ENCODE results near the gene C2CD3. TPM values are rescaled to one million over a fixed set of nuclear protein-coding genes. Genes with fewer than 3 reads are reported as not detected.

The C2CD3 gene
- total and polyA plus RNA-seq, 9 of the 15 experiments (the other 6 are each of a cell fraction or from before 2014, with no cell fraction given), result 4.4 to 20.2 (median 15.4) TPM

- TF ChIP-seq MAFG (tag; conservative IDR thresholded peaks at IDR 0.05), result peak; percentile 52; the same call in 1 of the 2 replicates
- peak; percentile 85 for TF ChIP-seq JUND (IDR thresholded peaks at IDR 0.05; ENCODE audit: borderline replicate concordance, low read depth, low read length)
- peak; percentile 79; the same call in 1 of the 3 replicates for TF ChIP-seq JUND (tag; IDR thresholded peaks at IDR 0.05; ENCODE audit: borderline replicate concordance, low read depth, low read length)
- 0 out of 4 replicates have a peak, but pooled peaks of 1 of the 2 experiments have one; percentile 11 for TF ChIP-seq MNT (conservative IDR thresholded peaks at IDR 0.05)
- TF ChIP-seq MEF2A (IDR thresholded peaks at IDR 0.05; ENCODE audit: control insufficient read depth, low read depth, low read length), result 0 out of 2 replicates have a peak, but pooled peaks have one; percentile 46
- peak; percentile 72 for TF ChIP-seq ATF3 (IDR thresholded peaks at IDR 0.05)
- no peak for TF ChIP-seq ATF3 (CRISPR knock-in tag; conservative IDR thresholded peaks at IDR 0.05)
- TF ChIP-seq ZEB2 (IDR thresholded peaks at IDR 0.05), result peak; percentile 74
- 0 out of 2 replicates have a peak, but pooled peaks have one; percentile 10 for TF ChIP-seq LEF1 (IDR thresholded peaks at IDR 0.05)
- TF ChIP-seq SETDB1 (IDR thresholded peaks at IDR 0.05; ENCODE audit: low read length), result no peak
- TF ChIP-seq NFIC (IDR thresholded peaks at IDR 0.05), result peak; percentile 67
- TF ChIP-seq MTA1 (IDR thresholded peaks at IDR 0.05; ENCODE audit: borderline replicate concordance), result no peak
- TF ChIP-seq ZNF592 (IDR thresholded peaks at IDR 0.05), result peak; percentile 66; the same call in 1 of the 2 replicates
- peak; percentile 59; the same call in 1 of the 2 replicates for TF ChIP-seq EP300 (IDR thresholded peaks at IDR 0.05; ENCODE audit: low read length)
- TF ChIP-seq MAFK (IDR thresholded peaks at IDR 0.05; ENCODE audit: low read length), result peak; percentile 78
- TF ChIP-seq ZNF280B (CRISPR knock-in tag; IDR thresholded peaks at IDR 0.05), result no peak
- TF ChIP-seq PYGO2 (tag; IDR thresholded peaks at IDR 0.05), result no peak
- no peak for TF ChIP-seq ATF1 (CRISPR knock-in tag; IDR thresholded peaks at IDR 0.05)
- TF ChIP-seq ATF1 (tag; IDR thresholded peaks at IDR 0.05), result no peak
- peak; percentile 77 for TF ChIP-seq DPF2 (IDR thresholded peaks at IDR 0.05)
- TF ChIP-seq TBL1XR1 (IDR thresholded peaks at IDR 0.05; ENCODE audit: low read length in 2 of 2), result no peak
- 0 out of 2 replicates have a peak, but pooled peaks have one; percentile 25 for TF ChIP-seq EP400 (IDR thresholded peaks at IDR 0.05)
These were observed 32.2 kb downstream of the C2CD3 start (continued) for GRCh38 chr11:74138572-74138971.
